Nucleus accumbens (tissue), 56 donors: ENCODE measurements around the gene PAMR1.
"Not testable (repeated sequence)": the region's sequence is repeated elsewhere in the genome, so short reads cannot be mapped to it uniquely, and the experiment has no call there.

Source experiments
- DNase-seq, 56 donors: peaks; one replicate each; lab custom pipeline; 2025; lab: John Stamatoyannopoulos, UW

Gene PAMR1

DNA sequence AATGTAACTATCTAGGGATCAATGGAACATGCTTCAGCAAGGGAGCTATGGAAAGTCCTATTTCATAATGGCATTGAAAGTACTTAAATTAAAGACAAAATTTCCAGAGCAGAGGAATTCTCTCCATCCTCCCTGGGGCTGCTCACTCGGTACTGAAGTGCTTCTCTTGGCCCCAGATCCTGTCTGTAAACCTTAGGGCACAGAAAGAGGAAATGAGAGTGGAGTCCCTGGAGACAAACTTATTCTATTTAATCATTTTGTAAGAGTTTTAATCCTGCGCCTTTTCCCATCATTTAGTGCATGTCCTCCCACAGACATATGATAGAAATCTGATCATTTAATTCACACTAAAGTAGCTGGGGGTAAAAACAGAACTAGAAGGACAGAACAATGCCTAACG is 20.9 kb upstream of the PAMR1 start:
- DNase-seq: no peak

GRCh38 chr11:35545391-35546003 is 20.1 kb upstream of the PAMR1 start:
- no peak for DNase-seq

DNA sequence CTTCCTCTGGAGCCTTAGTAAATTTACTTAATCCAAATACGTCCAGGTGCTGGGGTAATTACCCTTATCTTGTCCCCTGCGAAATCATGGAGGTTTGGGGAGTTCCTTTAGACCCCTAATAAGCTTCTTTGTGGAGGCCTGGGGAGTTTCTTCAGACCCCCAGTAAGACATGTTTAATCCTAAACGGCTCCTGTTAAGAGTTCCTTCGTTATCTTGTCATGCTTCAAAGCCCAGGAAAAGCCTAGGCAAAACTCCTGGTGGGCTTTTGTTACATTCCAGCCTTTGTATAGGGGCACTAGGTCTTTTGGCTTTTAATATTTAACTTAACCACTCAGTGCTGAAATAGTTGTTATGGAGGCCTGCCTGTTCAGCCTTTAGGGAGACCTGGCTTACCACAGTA is 18.1 kb upstream of the PAMR1 start:
- no peak for DNase-seq

DNA sequence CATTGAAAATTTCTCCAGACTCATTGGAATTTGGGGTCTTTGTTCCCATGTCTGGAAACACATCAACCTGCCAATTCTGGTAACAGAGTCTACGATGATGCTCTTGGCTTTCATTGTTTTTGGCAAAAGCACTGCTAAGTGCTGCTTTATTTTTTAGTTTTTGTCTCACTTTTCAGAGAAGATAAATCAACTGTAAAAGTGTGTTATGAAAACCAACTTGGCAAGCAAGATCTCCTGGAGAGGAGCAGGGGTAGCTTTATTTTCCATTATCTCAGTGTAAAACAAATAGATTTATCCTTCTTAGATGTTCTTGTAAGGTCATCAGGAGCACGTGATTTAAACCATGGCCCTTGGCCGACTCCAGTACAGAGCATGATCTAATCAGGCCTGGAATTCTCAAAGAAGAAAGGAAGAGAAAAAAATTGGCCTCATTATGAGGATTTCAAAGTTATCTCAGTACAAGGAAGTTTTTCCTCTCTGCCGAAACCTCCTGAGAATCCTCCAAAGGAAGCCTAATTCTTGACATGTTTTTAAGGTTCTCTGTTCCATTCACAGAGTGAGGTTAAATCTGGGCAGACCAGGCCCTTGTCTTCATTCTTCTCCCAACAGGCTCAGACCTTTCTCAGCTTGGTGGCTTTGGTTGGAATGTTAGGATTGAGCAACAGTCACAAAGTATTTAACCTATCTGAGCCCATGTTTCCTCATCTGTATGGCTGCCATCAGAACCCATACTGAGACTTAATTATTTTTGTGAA is 16.4 kb upstream of the PAMR1 start:
- DNase-seq: no peak

DNA sequence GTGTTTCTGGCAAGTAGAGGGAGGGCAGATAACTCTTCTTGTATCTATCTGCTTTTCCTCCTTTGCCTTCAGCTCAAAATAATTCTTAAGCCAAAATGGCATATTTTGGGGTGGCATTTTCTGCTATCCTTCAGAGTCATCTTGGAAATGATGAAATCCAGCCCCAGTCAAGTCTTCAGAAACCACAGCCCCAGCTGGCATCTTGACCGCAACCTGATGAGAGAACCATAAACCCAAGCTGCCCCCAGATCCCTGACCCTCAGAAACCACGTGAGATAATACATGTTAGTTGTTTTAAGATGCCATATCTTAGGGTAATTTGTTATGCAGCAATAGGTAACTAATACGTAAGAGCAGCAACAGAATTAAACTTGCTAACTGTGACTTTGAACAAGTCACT is 15.1 kb upstream of the PAMR1 start:
- no peak for DNase-seq

DNA sequence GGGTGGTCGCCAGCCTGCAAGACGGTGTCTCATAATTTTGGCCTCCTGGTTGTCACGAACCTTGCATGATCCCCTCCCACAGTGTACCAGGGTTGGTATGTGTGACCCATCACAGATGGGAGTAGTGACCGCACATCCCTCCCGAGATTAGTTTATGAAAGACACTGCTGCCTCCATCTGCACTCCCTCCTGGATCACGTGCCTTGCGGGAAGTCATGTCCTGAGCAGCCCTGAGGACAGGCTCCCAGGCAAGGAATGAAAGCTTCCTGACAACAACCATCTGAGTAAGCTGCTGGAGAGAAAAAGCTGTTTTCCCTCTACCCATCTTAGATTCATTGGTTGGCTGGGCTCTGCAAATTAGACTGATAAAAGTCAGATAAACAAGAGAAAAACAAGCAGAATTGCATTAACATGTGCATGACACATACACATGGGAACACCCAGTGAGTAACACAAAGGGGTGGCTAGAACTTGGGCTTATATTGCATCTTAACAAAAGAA is 14.4 kb upstream of the PAMR1 start:
- no peak for DNase-seq

GRCh38 chr11:35539256-35539655 is 13.8 kb upstream of the PAMR1 start:
- DNase-seq: no peak

DNA sequence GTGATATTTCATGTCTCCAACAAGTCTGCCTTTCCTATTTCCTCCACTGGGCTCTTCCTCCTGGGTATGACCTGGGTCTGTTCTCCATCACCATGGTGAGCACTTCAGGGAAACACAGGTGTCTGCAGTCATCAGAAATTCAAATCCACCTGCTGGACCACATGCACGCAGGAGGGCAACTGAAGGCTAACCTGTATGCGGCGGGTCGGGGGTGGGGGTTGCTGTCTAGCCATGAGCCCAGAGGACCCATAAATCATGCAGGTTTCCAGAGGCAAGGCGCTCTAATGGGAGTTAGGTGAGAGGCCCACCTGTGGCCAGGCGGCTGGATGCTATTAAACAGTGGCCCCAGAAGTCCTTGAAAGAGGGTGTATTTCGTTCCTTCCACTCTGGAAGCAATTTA is 11.1 kb upstream of the PAMR1 start:
- no peak for DNase-seq

DNA sequence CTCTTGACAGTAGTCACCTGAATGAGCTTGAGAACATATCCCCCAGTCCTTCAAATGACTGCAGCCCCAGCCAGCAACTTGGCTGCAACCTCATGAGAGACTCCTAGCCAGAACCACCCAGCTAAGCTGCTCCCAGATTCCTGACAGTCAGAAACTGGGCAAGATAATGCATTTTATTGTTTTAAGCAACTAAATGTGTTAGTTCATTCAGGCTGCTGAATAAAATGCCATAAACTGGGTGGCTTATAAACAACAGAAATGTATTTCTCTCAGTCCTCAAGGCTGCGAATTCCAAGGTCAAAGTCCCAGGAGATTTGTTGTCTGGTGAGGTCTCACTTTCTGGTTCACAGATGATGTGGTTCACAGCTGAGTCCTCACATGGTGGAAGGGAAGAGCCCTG is 5.8 kb upstream of the PAMR1 start:
- no peak for DNase-seq

GRCh38 chr11:35529971-35530495 is 4.6 kb upstream of the PAMR1 start:
- peak in 3 of 56 donors; percentile 6 to 12 (median 8) for DNase-seq

DNA sequence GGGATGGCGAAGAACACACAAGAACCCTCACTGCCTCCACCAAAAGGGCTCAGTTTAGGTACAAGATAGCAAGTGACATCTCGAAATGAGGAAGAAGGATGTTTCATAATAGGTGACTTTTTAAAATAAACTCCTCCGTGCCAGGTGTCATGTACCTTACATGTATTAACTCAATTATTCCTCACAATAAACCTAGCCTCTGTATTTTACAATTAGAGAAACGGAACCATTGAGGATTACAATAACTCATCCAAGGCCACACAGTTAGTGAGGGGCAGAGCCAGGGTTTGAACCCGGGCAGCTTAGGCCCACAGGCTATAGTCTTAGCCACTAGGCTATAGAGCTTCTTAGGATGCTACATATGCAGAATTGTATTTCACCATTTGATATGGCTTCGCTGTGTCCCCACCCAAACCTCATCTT is 965 bp upstream of the PAMR1 start:
- DNase-seq: no peak

DNA sequence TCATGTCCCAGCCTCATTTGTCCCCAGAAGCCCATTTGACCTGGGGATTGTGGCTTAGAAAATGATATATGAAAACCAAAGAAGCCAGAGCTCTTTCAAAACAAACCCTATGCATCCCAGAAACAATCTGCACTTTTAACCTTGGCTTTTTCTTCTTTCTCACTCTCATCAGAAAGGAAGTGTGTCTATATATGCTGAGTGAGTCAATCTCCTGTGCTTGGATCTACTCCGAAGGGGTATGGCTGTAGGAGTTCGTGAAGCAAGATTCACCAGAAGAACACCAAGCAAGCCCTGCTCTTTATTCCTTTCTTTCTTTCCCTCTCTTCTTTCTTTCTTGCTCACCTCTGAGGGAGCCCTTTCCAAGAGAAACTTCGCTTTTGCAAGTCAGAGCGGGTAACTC is 636 bp downstream of the PAMR1 start:
- no peak for DNase-seq

GRCh38 chr11:35523861-35524260 is 1.6 kb downstream of the PAMR1 start:
- DNase-seq: no peak

DNA sequence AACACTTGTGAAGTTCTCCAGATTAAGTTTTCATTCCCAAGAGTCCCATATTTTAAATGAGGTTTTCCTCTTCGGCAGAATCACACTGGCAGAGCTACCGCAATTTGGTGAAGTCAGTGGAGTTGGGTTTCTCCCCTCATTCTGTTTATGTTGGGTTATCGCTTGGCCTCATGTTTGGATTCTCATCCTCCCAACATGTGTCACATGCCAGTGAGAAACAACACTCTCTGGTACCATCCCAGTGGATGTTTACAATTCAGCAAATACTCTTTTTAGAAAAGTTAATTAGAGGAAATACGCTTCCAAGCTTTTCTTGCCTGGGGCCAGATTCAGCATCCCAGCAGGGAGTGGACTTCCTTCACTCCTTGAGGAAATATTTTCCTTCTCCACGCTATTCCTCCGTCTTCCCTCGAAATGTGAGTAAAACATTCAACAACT is 2.1 kb downstream of the PAMR1 start:
- DNase-seq: no peak

GRCh38 chr11:35522091-35522490 is 3.3 kb downstream of the PAMR1 start:
- not testable (repeated sequence) for DNase-seq

DNA sequence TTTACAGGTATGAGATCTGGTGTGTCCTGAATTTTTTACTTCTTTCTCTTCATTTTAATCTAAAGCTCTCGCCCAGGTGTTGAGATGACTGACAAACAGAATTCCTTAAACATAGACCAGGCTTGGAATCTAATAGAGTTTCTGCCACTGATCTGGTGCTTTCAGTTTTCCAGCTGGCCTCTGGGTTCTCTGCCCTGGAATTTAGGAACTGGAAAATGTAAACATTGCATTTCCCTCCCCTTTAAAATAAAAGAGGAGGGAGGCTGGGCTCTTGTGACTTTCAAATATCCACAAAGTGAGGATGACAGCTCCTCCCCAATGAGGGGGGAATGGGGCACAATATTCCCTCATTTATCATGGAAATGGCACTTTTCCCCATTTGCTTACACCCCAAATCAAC is 5.0 kb downstream of the PAMR1 start:
- DNase-seq: no peak

DNA sequence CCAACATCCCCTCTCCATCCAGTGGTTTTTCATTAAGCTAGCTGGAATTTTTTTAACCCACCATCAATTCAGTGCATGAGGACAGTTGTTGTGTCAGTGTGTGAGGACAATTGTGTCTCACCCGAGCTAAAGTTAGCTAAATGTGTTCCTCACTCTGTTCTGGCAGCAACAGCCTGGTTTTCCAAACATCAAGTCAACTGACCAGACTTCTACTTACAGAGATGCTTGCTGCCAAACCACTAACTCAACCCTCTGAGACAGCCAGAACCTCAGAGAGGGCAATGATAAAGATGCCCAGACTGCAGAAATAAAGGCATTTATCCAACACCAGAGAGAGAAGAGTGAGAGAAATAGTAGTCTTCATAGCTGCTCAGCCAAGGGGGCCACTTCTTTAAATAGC is 6.7 kb downstream of the PAMR1 start:
- DNase-seq: no peak

- no peak for DNase-seq
Observed at GRCh38 chr11:35517481-35517880, 7.9 kb downstream of the PAMR1 start.

GRCh38 chr11:35516403-35516802 is 9.0 kb downstream of the PAMR1 start:
- DNase-seq: no peak

DNA sequence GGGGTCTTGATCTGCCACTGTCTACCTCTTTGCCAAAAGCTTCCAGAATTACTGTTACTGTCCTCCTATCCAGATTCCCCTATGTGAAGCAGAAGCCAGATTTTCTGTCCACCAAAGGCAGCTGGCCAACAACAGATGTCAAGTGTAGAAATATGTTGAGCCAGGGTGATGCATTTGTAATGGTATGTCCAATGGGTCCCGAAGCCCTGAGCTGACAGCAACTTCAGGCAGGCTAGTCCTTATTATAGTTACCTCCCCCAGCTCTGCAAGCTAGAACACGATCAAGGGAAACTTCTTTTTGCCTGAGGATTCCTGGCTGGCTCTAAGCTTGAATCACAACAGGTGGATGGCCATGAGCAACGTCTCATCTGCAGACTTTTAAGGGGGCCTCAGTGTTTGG is 10.2 kb downstream of the PAMR1 start:
- DNase-seq: no peak

- no peak for DNase-seq
Observed at GRCh38 chr11:35514481-35514880, 10.9 kb downstream of the PAMR1 start.

DNA sequence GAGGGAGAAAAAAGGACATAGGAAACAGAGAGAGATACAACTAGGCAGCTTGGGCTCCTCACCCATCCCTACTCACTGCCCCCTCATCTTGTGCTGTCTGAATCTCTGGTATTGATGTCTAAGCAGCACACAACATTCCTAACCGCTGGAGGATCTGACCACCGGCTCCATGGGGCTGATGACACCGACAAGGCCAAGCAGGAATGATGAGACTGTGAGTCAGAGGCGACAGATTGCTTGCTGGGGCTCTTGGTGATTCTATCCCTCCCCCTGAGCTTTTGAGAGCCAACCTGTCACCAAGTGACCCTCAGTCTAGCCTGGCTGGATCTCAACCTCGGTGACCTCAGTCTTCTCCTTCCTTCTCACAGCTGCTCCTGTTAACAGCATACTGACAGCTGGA is 13.8 kb downstream of the PAMR1 start:
- DNase-seq: no peak
